22Rv1 (cell line): ENCODE data around the gene ARL13A.

Source experiments
- H3K27ac ChIP-seq: fragments of 450-650 bp; 2 replicates; pipeline ENCODE4 v1.5.1; 2017
- ZFX ChIP-seq: fragments of 450-650 bp; IDR thresholded peaks from 2 replicates; pipeline ENCODE4 v1.6.1; 2017; ENCODE audit warnings: antibody characterized with exemption, borderline replicate concordance
- TF ChIP-seq, protein P1 (sequence below): fragments of 450-650 bp; IDR thresholded peaks from 2 replicates; pipeline ENCODE4 v1.5.1; 2017; ENCODE audit warnings: mild to moderate bottlenecking

The ARL13A gene

DNA sequence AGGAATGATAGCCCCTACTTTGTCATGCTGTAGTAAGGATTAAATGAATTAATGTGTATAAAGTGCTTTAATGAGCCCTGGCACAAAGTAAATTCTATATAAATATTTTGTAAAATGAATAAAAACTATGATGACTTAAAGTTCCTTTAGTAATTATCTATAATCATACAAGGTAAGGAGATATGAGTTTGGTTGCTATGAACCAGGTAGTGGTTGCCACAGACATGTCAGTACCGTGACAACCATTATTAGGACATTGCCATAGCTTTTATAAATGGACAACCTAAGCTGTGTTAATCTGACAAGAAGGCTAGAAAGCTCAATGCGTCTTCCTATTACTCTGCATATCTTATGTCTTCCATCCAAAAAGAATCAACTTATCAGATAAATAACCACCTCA lies at the start of gene ARL13A:
Gene ARL13A, plus strand, starts transcription at position 301 of the 400 bp plus-strand sequence. CDS start 3,982 bp downstream, outside the sequence.
- no peak for TF ChIP-seq ZFX
- TF ChIP-seq, protein P1, sequence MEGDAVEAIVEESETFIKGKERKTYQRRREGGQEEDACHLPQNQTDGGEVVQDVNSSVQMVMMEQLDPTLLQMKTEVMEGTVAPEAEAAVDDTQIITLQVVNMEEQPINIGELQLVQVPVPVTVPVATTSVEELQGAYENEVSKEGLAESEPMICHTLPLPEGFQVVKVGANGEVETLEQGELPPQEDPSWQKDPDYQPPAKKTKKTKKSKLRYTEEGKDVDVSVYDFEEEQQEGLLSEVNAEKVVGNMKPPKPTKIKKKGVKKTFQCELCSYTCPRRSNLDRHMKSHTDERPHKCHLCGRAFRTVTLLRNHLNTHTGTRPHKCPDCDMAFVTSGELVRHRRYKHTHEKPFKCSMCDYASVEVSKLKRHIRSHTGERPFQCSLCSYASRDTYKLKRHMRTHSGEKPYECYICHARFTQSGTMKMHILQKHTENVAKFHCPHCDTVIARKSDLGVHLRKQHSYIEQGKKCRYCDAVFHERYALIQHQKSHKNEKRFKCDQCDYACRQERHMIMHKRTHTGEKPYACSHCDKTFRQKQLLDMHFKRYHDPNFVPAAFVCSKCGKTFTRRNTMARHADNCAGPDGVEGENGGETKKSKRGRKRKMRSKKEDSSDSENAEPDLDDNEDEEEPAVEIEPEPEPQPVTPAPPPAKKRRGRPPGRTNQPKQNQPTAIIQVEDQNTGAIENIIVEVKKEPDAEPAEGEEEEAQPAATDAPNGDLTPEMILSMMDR: no peak
- no peak within 1 kb of the TSS for H3K27ac ChIP-seq

DNA sequence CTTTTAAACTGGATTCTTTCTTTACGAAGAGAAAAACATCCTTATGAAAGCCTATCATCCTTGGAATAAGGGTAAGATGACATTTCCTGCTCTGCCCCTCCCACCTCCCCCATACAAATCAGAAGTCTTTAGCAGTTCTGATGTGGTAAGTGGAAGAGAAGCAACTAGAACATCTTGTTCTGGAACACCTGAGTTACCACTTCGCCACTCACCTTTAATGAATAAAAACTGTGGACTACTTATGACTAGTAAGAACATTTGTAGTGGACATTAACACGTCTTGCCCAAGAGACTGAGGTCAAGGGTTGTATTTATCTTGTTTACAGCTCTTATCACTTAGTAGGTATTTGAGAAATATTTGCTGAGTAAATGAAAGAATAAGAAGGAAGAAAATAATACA lies 45.1 kb upstream of the ARL13A start:
- no peak overlapping the region for H3K27ac ChIP-seq
- TF ChIP-seq, protein P1: no peak
- TF ChIP-seq ZFX: no peak

DNA sequence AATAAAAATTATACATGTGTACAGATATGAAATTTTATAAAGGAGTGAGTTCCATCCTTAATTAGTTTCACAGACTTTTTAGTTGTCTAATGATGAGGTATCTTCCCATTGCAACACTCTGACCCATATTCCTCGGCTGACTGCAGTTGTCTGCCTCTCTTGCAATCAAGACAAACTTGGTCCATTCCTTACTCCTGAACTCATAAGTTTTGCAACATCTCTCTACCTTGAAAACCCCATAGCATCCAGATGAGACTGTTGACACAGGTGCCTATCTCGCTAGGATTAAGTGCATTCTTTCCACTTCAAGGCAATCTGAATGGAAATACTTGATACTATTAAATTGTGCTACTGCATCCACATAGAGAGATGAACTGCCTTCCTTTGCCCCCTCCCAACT lies 43.1 kb upstream of the ARL13A start:
- H3K27ac ChIP-seq: no peak overlapping the region
- no peak for TF ChIP-seq ZFX
- TF ChIP-seq, protein P1: no peak

DNA sequence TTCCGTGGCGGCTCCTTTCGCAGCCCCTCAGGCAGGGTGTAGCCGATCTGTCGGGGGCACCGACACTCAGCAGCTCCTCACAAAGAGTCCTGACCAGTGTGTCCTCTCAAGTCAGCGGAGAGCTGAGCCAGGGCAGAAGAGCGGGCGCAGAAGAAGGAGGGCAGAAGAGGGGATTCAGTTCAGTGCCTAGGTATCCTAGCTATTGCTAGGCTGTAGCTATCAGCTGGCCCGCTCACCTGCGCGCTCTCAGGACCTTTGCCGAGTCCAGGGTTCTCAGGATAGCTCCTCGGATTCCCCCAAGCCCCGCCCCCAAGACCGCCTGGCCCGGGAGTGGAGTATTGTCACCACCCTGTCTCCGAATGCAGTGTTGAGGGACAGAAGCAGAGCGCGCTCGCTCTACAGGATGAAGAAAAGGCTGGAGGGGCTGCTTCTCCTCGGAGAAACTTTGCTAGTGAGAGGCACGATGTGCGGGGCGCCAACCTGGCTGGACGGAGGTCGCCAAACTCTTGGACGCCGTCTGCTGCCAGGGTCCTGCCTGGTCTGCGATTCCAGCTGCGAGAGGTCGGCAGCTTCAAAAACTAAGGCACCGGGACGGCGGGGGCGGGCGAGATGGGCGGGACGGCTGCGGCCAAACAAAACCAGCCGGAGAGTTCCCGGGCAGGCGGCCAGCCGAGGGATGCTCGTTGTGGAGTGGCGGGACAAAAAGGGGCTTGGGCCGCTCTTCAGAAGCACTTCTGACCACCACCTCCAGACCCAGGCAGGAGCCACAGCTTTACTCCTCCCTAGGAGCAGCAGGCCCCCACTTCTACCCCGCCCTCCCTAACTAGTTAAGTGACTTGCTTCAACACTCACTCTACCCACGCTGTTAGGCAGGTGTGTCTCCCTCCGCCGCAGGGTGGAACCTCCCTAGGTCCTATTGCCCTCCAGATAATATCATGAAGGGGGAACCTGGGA lies 40.6 kb upstream of the ARL13A start, which contains the start of gene XKRX:
Gene XKRX, minus strand, starts transcription at position 258 of the 954 bp plus-strand sequence. CDS start 613 bp downstream, outside the sequence.
- TF ChIP-seq, protein P1: no peak
- no peak for TF ChIP-seq ZFX
- H3K27ac ChIP-seq: peak within 1 kb of the TSS; percentile 52

DNA sequence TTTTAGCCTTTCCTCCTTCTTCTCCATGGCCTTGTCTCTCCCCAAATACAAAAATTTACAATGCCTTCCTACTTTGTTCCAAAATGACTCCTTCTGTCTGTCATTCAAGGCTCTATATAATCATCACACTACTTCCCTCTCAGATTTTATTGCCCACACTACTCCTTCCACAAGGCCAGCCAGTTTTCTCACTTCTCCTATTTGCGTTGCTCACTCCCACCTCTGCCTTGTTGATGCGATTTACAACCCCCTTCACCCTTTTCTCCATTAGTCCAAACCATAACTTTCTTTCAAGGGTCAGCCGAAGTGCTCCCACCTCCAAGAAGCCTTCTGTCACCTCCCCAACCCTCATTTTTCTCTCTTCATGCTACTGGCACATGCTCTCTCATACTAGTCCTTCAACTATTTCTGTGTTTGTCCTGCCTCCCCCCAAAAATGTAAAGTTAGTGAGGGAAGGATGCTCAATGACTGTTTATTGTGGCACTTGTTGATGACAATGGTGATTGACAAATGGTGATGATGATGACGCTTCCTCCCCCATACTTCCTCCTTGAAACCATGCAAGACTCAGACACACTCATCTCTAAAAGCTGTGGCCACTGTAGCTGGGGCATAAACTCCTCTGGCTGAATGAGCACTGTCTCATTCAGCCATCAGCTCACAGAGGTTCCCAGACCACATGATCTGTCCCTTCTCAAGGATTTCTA lies 38.1 kb upstream of the ARL13A start:
- no peak overlapping the region for H3K27ac ChIP-seq
- TF ChIP-seq, protein P1: no peak
- TF ChIP-seq ZFX: no peak

DNA sequence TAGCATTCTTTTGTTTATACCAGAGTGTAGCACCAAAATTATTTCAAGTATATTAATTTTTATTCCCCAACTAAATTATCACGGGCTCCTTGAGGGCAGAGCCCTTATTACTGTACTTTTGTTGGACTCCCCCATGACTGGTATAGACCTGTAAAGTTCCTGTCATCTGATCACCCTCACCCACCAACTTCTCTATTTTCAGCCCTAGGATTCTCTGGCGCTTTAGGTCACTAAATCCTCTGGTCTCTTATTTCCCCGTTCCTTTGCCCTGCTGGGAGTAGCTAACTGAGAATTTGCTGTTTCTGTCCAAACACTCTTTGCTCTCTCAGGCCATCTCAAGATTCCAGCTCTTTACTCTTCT lies 37.6 kb upstream of the ARL13A start:
- TF ChIP-seq, protein P1: no peak
- no peak for TF ChIP-seq ZFX
- H3K27ac ChIP-seq: no peak overlapping the region
